ENCODE data around the gene DAPK1.

GRCh38 chr9:87658511-87658910 lies 160.8 kb downstream of the DAPK1 start:
- no peak for TF ChIP-seq EZH2phosphoT487 (IDR thresholded peaks at IDR 0.05; ENCODE audit: borderline replicate concordance, low read length)
- no peak for TF ChIP-seq CTCF (IDR thresholded peaks at IDR 0.05; ENCODE audit: low read depth, low read length, poor library complexity, severe bottlenecking)
